HG03342 (cell line): ENCODE results near the gene GZMH.
"Not testable (repeated sequence)": the region's sequence is repeated elsewhere in the genome, so short reads cannot be mapped to it uniquely, and the experiment has no call there.

Experiments used
- ATAC-seq: cut with Tn5 transposase; IDR thresholded peaks from one replicate; pipeline ENCODE4 v1.9.1; 2021; ENCODE audit warnings: mild to moderate bottlenecking, moderate library complexity; ENCODE audit not compliant: unreplicated experiment

Gene GZMH, protein sequence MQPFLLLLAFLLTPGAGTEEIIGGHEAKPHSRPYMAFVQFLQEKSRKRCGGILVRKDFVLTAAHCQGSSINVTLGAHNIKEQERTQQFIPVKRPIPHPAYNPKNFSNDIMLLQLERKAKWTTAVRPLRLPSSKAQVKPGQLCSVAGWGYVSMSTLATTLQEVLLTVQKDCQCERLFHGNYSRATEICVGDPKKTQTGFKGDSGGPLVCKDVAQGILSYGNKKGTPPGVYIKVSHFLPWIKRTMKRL

DNA sequence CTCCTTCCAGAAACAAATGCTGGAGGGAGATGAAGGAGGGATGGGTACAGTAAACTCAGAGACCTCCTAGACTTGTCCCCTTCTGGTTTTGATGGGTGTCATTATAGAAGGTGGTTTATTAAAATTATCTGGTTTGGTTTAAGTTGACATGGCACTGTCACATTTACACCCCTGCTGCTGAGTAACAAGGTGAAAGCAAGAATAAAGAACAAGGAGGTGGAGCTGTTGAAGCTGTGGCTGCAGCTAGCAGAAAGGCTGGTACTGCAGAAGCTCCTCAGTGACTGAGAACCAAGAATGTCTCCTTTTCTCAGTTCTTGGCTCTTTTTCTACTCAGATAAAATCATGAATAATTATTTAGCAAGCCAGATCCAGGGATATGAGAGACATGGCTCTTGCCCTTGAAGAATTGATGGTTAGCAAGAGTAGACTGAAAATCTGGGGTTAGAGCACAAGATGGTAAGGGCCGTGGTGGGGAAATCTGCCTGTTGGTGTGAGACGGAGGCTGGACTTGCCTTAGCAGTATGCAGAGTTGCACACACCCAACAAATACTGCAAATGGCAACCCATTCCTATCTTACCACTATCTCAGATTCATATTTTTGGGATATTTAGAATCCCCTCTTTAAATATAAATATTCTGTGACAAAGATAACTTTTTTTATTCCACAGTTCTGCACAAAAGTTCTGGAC, at the start of gene GZMH:
Gene GZMH (minus strand): TSS at position 31 of the 690 bp plus-strand sequence. CDS start 72 bp downstream, outside the sequence.
- ATAC-seq = no peak

DNA sequence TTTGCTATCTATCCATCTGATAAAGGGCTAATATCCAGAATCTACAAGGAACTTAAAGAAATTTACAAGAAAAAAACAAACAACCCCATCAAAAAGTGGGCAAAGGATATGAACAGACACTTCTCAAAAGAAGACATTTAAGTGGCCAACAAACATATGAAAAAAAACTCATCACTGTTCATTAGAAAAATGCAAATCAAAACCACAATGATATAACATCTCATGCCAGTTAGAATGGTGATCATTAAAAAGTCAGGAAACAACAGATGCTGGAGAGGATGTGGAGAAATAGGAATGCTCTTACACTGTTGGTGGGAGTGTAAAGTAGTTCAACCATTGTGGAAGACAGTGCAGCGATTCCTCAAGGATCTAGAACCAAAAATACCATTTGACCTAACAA, 38.9 kb upstream of the GZMH start:
- ATAC-seq = not testable (repeated sequence)

DNA sequence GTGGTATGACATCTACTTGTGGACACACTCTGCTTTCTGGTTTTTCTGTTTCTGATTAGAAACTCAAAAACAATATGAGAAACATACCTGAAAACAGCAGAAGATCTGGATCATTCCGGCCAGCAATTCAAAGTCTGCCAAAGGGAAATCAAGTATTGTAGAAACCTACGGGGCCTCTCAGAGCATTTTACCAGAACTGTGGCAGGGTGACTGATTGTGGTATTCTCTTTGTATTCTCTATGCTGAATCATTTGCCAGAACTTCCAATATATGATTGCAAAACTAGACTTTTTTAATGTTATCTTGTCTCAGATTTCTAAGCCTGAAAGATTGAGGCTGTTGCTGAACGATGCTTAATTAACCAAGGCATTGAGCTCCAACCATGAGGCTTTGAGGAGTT, 30.4 kb upstream of the GZMH start:
- no peak for ATAC-seq

DNA sequence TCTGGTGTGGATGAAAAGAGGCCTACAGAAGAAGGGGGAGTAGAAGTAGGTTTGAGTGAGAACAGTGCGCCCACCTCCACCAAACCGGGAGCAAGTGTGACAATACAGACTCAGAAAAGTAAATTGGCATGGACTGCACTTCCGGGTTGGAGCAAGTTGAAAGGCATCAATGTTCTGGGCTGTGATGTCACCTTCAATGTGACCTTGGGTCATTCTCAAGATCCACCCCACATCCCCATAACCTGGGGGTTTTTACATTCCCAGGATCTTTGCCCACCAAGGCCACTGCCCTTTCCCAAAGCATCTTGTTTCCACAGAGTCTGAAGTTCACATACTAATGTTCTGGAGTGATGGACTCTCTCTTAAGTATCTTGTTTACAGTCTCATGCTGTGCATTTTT, 29.8 kb upstream of the GZMH start:
- ATAC-seq = no peak

DNA sequence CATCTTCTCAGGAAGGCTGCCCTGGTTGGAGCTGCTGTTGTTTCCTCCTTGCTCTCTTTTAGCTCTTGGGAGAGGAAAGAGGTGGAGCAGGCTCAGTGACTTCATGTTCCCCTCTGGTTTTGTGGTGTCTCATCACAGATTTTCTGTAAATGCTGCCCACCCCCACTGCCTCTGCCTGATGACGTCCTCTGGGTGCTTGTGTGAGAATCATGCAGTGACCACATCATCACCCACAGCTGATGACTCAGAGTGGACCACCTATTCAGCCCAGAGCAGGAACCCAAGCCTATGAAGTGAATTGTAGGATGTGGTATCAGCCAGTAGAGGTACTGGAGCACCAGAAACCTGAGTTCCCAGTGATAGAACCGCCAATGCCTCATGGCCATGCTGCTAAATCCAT, 24.7 kb upstream of the GZMH start, which contains the start of gene GZMB:
Gene GZMB (minus strand): TSS at position 33 of the 400 bp plus-strand sequence. CDS start 30 bp downstream, at position 3.
- no peak for ATAC-seq

DNA sequence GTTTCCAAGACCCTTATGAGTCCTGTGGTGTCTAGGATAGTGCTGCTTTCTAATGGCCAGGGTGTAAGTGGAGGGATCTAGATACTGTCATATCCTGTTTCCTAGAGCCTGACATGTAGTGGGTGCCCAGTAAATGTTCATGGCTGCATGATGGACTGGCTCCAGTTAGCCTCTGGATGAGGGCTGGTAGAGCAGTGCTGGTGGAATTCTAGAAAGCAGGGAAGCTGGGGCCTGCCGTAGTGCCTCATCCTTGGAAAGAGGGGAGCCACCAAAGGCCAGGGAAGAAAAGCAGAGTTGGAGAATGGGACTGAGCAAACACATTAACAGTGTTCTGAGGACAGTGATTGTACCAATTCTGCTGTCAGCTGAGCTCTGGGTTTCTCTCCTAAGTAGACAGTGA, 23.9 kb upstream of the GZMH start:
- no peak for ATAC-seq

DNA sequence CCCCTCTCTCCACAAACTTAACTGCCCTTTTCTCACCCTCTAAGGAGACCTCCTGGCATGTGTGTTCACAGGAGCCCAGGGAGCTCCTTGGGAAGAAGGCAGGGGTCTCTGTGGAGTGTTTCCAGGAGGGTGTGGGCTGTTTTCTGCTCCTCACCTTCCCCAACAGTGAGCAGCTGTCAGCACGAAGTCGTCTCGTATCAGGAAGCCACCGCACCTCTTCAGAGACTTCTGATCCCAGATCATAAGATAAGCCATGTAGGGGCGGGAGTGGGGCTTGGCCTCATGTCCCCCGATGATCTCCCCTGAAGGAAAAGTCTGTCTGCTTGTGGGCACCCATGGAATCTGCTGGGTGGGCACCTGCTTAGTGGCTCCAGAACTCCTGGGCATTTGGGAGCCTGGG, 23.3 kb upstream of the GZMH start:
- no peak for ATAC-seq

DNA sequence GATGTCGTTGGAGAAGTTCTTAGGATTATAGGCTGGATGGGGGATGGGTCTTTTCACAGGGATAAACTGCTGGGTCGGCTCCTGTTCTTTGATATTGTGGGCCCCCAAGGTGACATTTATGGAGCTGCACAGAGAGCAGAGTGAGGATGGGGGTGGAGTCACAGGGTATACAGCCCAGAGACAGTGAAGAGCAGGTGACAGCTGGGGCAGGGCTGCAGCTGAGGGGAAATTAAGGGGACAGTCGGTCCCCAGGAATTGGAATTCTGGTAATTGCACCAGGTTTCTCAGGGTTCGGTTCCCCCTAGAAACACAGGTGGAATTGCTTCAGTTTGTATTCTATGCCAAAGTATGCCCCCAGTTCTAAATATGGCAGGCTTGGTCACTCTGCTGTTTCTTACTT, 22.9 kb upstream of the GZMH start:
- ATAC-seq = no peak

DNA sequence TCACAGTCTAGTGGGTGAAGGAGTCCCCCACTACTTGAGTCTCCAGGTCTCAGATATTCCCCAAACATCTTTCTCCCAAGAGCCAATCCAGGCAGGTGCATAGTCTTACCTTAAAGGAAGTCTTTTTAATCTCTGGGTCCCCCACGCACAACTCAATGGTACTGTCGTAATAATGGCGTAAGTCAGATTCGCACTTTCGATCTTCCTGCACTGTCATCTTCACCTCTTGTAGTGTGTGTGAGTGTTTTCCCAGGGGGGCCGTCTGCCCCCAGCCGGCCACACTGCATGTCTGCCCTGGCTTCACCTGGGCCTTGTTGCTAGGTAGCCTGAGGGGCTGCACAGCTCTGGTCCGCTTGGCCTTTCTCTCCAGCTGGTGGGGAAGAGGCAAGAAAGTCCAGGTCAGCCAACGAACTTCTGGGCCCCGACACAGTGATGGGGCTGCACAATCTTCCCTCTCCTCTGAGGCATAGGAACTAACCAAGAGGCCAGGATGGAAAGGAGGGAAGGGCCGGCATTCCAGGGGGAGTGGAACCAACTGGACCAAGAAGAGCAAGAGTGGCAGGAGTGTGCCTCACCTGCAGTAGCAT, 22.4 kb upstream of the GZMH start:
- ATAC-seq = no peak

DNA sequence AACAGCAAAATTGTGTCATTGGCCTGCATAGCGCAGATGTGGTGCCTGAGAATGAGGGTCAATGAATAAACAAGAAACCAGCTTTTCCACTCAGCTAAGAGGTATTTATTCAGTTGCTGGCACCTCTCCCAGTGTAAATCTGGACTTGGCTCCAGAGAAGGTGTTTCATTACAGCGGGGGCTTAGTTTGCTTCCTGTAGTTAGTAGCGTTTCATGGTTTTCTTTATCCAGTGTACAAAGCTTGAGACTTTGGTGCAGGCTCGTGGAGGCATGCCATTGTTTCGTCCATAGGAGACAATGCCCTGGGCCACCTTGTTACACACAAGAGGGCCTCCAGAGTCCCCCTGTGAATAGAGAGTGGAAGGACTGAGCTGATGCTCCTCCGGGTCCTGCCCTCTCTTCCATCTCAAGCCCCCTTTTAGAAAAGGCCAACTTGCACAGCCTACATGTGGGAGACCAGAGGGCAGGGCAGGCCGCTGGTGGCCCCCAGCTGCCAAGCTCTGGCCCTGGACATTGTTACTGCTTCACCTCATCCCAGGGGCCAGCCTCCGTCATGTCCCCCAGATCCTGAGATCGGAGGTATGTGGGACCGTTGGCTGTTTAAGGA, 21.5 kb upstream of the GZMH start:
- no peak for ATAC-seq

DNA sequence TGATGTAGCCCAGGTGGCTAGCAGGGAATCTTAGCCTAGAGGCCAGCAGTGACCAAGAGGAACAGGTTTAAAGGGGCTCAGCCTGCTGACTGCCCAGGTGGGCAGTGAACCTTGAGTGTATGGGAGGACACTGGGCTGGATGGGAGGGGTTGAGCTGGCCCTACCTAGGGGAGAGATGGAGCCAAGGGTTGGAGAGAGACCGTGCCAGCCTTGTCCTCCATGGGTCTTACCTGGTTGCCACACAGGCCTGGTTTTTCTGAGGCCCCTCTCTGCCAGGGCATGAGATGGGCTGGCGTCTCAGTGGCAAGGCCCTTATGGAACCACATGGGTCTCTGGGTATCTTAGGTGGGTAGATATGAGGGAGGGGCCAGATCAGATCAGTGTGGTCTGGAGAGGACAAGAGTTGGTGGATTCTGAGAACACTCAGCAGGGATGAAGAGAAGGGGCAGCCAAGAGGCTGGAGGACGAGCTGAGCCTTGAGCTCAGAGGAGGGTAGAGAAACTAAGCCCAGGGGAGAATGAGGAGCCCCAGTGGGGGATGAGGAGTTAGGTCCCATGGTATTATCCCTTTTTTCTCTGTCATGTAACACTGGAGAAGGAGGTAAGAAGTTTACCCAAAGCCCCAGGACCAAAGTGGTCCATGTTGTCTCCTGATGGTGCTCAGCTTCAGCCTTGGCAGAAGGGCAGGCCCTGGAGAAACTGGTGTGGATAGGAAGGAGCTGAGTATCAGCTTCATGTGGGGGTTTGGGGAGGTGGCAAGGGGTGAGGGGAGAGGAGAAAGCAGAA, 20.8 kb upstream of the GZMH start:
- no peak for ATAC-seq

DNA sequence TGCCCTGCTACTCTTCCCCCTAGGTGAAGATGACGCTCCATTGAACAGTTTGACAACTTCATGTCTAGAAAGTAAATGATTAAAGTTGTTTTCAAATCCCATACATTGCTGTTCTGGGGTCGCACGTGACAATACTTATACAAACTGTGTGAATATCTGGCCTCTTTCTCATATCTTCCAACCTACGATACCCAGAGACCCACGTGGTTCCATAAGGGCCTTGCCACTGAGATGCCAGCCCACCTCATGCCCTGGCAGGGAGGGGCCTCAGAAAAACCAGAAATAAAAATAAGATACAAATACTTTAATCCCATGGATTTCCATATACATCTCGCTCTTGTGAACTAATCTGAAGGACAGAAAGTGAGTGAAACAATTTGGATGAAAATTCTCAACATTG, 20.0 kb upstream of the GZMH start:
- ATAC-seq = no peak

DNA sequence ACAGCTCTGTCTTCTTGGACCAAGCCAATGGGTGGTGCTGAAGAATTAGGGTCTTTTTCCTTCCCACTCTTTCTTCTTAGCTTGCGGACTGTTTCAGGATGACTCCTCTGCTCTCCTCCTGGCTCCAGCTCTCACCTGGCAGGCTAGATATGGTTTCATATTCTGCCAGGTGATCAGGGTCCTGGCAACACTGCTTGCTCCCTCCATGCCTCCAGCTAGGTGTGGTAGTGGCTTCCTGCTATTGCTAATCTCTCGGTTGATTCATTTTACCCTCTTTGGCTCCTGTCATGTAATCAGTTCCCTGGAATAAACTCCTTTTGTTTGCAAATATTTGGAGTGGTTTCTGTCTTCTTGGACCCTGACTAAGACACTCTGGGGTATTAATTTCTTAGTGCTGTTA, 4.3 kb upstream of the GZMH start:
- ATAC-seq = no peak

DNA sequence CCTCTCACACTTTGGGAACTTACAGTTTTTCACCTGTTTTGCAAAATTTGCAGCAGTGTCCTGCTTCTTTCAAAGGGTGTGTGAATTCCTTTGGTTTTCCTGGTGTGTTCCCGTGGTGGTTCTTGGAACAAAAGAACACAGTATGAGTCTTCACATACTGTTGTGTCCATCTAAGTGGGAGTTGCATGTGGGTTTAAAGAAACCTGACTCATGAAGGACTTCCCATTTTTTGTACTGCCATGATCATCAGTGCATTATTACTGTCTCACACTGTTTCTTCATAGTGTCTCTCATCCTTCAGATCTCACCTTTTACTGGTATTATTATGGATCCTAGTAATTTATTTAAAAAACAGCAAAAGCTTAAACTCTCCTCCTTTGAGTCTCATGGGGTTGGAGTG, 3.8 kb upstream of the GZMH start:
- no peak for ATAC-seq

DNA sequence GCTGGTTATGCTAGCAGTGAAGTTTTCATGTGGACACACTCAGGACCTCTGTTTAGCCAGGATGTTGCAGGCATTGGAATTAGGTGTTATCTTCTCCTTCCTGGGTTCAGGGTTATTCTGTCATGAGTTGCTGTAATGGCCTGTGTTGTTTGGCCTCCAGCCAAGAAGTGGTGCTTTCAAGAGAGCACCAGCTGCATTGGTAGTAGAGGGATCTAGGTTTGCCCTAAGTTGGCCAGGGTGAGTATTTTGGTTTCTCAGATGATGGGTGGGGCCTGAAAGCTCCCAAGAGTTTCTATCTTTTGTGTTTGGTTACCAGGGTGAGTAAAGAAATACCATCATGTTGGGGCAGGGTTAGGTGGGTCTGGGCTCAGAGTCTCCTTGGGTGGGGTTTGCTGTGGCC, 2.7 kb upstream of the GZMH start:
- ATAC-seq = no peak

DNA sequence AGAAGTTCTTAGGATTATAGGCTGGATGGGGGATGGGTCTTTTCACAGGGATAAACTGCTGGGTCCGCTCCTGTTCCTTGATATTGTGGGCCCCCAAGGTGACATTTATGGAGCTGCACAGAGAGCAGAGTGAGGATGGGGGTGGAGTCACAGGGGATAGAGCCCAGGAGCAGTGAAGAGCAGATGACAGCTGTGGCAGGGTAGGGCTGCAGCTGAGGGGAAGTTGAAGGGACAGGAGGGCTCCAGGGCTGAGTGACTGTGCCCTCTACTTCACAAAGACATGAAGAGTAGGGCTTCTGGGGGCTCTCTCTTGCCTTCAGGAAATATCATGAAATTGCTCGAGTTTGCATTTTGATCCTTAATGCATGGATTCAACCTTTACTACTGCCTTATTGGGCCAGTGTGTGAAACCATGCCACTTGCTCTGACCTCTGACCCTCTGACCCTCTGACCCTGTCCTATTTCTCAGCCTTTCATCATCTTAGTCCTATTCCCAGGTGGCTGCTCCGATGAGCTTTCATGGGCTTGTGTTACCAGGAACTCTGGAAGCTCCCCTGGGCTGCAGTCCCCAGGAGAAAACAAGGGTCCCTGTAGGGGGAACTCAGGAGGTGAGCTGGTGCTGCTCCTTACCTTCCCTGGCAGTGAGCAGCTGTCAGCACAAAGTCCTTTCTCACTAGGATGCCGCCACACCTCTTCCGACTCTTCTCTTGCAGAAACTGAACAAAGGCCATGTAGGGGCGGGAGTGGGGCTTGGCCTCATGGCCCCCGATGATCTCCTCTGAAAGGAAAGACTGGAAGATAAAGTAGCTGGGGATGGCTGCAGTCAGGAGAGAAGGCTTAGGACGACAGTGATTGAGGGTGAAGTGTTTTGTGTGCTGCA, 1.6 kb downstream of the GZMH start:
- ATAC-seq = no peak

DNA sequence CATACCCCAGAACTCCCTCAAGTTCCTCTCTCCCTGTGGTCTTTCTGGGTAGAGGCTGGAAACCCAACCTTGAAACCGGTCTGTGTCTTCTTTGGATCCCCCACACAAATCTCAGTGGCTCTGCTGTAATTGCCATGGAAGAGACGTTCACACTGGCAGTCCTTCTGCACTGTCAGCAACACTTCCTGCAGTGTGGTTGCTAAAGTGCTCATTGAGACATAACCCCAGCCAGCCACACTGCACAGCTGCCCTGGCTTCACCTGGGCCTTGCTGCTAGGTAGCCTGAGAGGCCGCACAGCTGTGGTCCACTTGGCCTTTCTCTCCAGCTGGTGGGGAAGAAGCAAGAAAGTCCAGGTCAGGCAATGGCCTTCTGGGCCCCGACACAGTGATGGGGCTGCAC, 2.4 kb downstream of the GZMH start:
- no peak for ATAC-seq

DNA sequence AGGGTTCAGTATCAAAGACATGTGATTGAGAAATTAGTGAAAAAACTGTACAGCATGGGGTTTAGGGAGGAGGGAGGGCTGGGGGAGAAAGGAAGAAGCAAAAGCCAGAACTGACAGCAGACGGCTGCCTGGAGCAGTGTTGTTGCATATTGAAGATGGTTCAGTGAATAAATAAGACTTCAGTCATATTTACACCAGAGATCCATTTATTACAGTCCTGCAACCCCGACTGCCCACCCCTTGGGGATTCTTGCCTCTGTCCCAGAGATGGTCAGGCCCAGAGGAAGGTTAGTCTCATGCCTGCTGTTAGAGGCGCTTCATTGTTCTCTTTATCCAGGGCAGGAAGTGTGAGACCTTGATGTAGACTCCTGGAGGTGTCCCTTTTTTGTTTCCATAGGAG, 3.2 kb downstream of the GZMH start:
- ATAC-seq = no peak

DNA sequence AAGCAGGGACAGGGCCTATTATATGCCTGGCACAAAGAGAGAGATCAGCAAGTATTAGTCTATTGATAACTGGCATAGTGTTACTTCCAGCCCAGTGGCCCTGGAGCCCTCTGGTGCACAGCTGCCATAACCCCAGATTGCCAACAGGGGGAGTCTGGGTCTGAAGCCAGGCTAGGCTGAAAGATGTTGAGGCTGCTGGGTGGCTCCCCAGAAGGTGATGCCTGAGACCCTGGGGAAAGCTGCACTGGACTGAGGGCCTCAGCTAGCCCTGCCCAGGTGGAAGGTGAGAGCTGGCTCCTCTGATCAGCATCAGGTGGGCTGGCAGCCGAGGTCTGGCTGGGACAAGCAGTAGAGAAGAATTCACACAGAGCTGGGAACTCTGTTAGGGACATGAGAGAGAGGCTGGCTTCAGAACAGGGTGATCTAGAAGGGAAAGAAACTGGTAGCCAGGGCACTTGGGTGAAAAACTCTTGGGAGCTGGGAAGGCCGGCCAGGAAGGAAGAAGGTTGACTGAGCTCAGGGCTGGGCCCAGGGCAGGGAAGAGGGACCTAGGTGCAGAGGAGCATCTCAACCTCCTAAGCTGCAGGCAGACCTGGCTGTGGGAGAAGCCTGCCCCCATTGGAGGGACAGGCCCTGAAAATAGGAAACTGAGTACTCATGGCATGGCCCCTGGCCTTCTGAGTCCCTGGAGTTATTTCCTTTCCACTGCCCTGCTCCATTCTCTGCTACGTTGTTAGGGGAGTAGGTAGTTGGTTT, 3.9 kb downstream of the GZMH start:
- ATAC-seq = peak; percentile 90
